ENCODE measurements around the gene CEP128. TPM values are rescaled to one million over a fixed set of nuclear protein-coding genes. Genes with fewer than 3 reads are reported as not detected.
"Not testable (repeated sequence)": the region's sequence is repeated elsewhere in the genome, so short reads cannot be mapped to it uniquely, and the experiment has no call there.

The CEP128 gene
- polyA plus RNA-seq, 3 donors from 2014 or later: 1.6 to 5.0 (median 2.0) TPM

- Mint-ChIP-seq H3K9me3 (no peaks in the 10 kb centered on the region), H3K27me3 (ENCODE audit: low read depth in 3 of 3) (peaks cover 2 to 5% (median 4%) of the 10 kb centered on the region in 3 donors), H3K4me3 (peak overlapping the region; percentile 65 to 78 (median 75)), H3K27ac (peak overlapping the region; percentile 27 to 87 (median 87)), H3K36me3 (peaks cover 0 to 3% (median 0%) of the 10 kb centered on the region in 3 donors), H3K4me1 (peaks cover 30 to 31% of the 10 kb centered on the region in 2 donors)
- peak; percentile 63 to 73 (median 71) for DNase-seq
Measured at GRCh38 chr14:80959496-80959895, 18.0 kb upstream of the CEP128 start.

DNA sequence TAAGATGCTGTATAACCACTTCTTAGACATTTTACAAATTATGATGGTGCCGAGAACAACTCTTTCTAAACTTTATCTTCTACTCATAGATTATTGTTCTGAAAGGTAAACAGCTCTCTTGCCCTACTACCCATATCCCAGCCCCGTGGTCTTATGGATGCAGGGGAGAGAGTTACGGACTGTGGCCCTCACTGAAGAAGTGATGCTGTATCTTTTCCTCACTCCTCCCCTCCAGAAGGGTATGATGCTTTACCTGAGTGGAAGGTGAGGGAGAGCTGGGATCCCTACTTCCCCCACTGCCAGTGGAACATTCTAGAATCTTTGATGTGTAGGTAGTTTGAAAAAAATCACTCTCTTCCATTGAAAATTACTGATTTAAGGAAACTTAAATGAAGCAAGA is 17.4 kb upstream of the CEP128 start:
- Mint-ChIP-seq H3K36me3 (peaks cover 0 to 3% (median 0%) of the 10 kb centered on the region in 3 donors), H3K27ac (peak overlapping the region; percentile 27 to 87 (median 87)), H3K27me3 (ENCODE audit: low read depth in 3 of 3) (peaks cover 2 to 5% (median 4%) of the 10 kb centered on the region in 3 donors), H3K9me3 (no peaks in the 10 kb centered on the region), H3K4me1 (peaks cover 30 to 32% of the 10 kb centered on the region in 2 donors), H3K4me3 (peak overlapping the region; percentile 65 to 78 (median 75))
- DNase-seq: no peak

- Mint-ChIP-seq H3K36me3 (peaks cover 0 to 3% (median 0%) of the 10 kb centered on the region in 3 donors), H3K27ac (peak overlapping the region in 3 of 6 donors; percentile 70 to 76 (median 70)), H3K27me3 (ENCODE audit: low read depth in 3 of 3) (peaks cover 2 to 5% (median 4%) of the 10 kb centered on the region in 3 donors), H3K4me3 (peak overlapping the region in 1 of 5 donors; percentile 42), H3K4me1 (peaks cover 30 to 32% of the 10 kb centered on the region in 2 donors), H3K9me3 (no peaks in the 10 kb centered on the region)
- DNase-seq: no peak
Measured at GRCh38 chr14:80958226-80958625, 16.7 kb upstream of the CEP128 start.

DNA sequence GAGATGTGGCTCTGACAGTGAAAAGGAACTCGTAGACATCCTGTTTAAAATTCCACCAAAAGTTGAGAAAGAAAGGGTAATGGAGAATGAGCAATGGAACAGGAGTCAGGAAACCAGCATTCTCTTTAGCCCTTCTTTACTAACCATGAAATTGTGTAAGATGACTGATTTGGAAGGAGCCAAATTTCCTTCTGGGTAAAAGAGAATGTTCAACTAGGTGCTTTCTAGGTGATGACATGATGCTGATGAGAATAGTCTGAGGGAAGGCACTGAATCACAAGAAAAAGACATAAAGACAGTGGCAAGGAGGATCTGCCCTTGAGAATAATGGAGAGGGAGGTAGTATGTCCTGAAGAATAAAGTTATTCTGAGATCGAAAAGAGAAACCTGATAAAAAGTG is 16.1 kb upstream of the CEP128 start:
- Mint-ChIP-seq H3K4me3 (no peak overlapping the region), H3K9me3 (no peaks in the 10 kb centered on the region), H3K4me1 (peaks cover 30 to 32% of the 10 kb centered on the region in 2 donors), H3K27ac (peak overlapping the region in 1 of 6 donors; percentile 22), H3K27me3 (ENCODE audit: low read depth in 3 of 3) (peaks cover 2 to 5% (median 4%) of the 10 kb centered on the region in 3 donors), H3K36me3 (peaks cover 0 to 3% (median 0%) of the 10 kb centered on the region in 3 donors)
- DNase-seq: no peak

DNA sequence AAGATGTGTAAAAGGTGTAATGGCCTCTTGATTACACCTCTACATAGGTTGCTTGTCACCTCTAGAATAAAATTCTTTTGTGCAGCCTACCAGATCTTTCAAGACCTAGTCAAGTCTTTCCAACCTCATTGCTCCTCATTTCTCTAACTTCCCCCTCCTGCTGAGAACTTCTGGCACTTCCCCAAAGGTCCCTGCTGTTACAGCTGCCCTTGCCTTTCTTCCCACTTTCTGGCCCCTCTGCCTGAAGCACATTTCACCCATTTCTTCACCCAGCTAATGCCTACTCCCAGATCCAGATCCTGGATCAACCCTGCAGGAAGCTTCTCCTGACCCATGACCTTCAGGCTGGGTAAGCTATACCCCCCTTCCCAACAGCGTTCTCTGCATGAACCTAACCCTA is 15.4 kb upstream of the CEP128 start:
- no peak for DNase-seq
- Mint-ChIP-seq H3K36me3 (peaks cover 0 to 3% (median 0%) of the 10 kb centered on the region in 3 donors), H3K9me3 (no peaks in the 10 kb centered on the region), H3K27me3 (ENCODE audit: low read depth in 3 of 3) (peaks cover 2 to 6% (median 4%) of the 10 kb centered on the region in 3 donors), H3K4me1 (peaks cover 30 to 32% of the 10 kb centered on the region in 2 donors), H3K27ac (no peak overlapping the region), H3K4me3 (no peak overlapping the region)

DNA sequence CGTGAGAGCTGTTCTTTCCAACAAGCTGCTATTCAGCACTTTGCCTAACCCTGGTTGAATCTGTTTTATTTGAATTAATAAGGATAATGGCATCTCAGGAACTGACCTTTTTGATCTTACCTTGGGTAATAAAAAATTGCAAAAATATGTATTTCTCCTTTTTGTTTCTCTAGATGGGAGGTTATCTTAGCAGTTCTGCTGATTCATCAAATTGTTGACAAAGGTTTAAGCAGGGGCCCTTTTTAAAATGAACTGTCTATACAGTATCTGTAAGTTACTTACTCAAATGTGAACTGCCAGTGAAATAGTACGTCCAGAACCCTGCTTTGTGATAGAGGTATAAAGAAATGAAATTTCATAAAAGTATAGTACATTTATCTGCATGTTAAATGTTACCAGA is 14.6 kb upstream of the CEP128 start:
- DNase-seq: no peak
- peaks cover 2 to 6% (median 4%) of the 10 kb centered on the region in 3 donors for H3K27me3 Mint-ChIP-seq (ENCODE audit: low read depth in 3 of 3)
- H3K36me3 Mint-ChIP-seq: peaks cover 0 to 3% (median 0%) of the 10 kb centered on the region in 3 donors
- peaks cover 30 to 32% of the 10 kb centered on the region in 2 donors for H3K4me1 Mint-ChIP-seq
- no peak overlapping the region for H3K27ac Mint-ChIP-seq
- H3K9me3 Mint-ChIP-seq: no peaks in the 10 kb centered on the region
- peak overlapping the region in 3 of 5 donors; percentile 2 to 48 (median 39) for H3K4me3 Mint-ChIP-seq

DNA sequence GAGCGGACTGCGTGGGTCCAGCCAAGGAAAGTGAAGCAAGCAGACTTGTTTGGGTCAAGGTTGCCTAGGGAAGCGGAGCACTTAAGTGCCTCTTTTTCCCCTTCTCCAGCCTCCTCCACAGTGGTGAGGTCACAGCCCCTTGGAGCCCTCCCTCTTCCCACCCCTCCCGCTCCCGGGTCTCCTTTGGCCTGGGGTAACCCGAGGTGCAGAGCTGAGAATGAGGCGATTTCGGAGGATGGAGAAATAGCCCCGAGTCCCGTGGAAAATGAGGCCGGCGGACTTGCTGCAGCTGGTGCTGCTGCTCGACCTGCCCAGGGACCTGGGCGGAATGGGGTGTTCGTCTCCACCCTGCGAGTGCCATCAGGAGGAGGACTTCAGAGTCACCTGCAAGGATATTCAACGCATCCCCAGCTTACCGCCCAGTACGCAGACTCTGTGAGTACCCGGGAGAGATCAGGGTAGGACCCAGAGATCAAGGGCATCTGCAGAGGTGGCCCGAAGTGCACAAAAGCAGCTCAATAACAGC is 13.9 kb upstream of the CEP128 start, which contains the start of gene TSHR:
TSHR (plus strand) TSS at position 206 of the 526 bp plus-strand sequence; CDS start at position 266, 60 bp downstream.
- Mint-ChIP-seq H3K36me3 (peaks cover 0 to 3% (median 0%) of the 10 kb centered on the region in 3 donors), H3K4me1 (peaks cover 30 to 32% of the 10 kb centered on the region in 2 donors), H3K9me3 (no peaks in the 10 kb centered on the region), H3K4me3 (peak within 1 kb of the TSS; percentile 65 to 85 (median 79)), H3K27ac (peak within 1 kb of the TSS in 1 of 6 donors; percentile 51), H3K27me3 (ENCODE audit: low read depth in 3 of 3) (peaks cover 2 to 10% (median 4%) of the 10 kb centered on the region in 3 donors)
- no peak for DNase-seq

DNA sequence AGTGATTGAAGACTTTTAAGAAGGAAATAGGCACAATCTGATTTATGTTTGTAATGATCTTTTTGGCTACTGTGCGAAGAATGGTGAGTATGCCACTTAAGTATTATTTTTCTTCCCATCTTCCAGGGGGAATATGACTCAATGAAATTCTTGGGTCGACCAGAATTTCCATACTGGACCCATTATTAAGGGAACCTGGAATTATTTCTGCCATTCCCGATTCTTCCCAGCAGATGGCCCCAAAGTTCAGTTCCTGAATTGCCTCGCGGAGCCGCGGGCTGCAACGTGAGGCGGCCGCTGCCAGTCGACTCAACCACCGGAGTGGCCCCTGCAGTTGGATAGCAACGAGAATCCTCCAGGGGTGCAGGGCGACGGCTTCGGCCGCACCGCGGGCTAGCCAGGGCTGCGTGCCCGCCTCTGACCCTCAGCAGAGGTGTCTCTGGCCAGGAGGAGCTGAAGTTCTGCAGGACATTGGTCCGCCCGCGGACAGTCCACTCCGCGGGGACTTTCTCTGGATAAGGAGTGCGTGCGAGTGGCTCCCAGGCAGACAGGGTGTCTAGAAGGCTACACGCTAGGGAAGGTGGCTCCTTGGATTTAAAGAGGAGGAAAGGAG is 13.3 kb upstream of the CEP128 start:
- Mint-ChIP-seq H3K36me3 (peaks cover 0 to 3% (median 0%) of the 10 kb centered on the region in 3 donors), H3K27ac (peak overlapping the region in 1 of 6 donors; percentile 51), H3K4me1 (peaks cover 24 to 25% of the 10 kb centered on the region in 2 donors), H3K4me3 (peak overlapping the region; percentile 65 to 85 (median 79)), H3K9me3 (no peaks in the 10 kb centered on the region), H3K27me3 (ENCODE audit: low read depth in 3 of 3) (peaks cover 2 to 10% (median 4%) of the 10 kb centered on the region in 3 donors)
- DNase-seq: peak; percentile 68 to 76 (median 72)

GRCh38 chr14:80953211-80953610 is 11.7 kb upstream of the CEP128 start:
- not testable (repeated sequence) for H3K4me1 Mint-ChIP-seq; H3K9me3 Mint-ChIP-seq; H3K36me3 Mint-ChIP-seq; H3K4me3 Mint-ChIP-seq; DNase-seq; H3K27ac Mint-ChIP-seq; H3K27me3 Mint-ChIP-seq (ENCODE audit: low read depth in 3 of 3)

- no peaks in the 10 kb centered on the region for H3K36me3 Mint-ChIP-seq
Measured at GRCh38 chr14:80951491-80951890, 10.0 kb upstream of the CEP128 start.

GRCh38 chr14:80948291-80948690 is 6.8 kb upstream of the CEP128 start:
- H3K4me1 Mint-ChIP-seq: no peaks in the 10 kb centered on the region
- DNase-seq: no peak
- no peak overlapping the region for H3K4me3 Mint-ChIP-seq
- no peaks in the 10 kb centered on the region for H3K9me3 Mint-ChIP-seq
- peaks cover 0 to 12% (median 0%) of the 10 kb centered on the region in 3 donors for H3K27me3 Mint-ChIP-seq (ENCODE audit: low read depth in 3 of 3)
- no peak overlapping the region for H3K27ac Mint-ChIP-seq
- no peaks in the 10 kb centered on the region for H3K36me3 Mint-ChIP-seq

More at GRCh38 chr14:80951491-80951890, 10.0 kb upstream of the CEP128 start:
- H3K4me1 Mint-ChIP-seq: peaks cover 5 to 7% of the 10 kb centered on the region in 2 donors
- H3K9me3 Mint-ChIP-seq: no peaks in the 10 kb centered on the region
- H3K27ac Mint-ChIP-seq: no peak overlapping the region
- peaks cover 0 to 13% (median 2%) of the 10 kb centered on the region in 3 donors for H3K27me3 Mint-ChIP-seq (ENCODE audit: low read depth in 3 of 3)
- H3K4me3 Mint-ChIP-seq: no peak overlapping the region
- no peak for DNase-seq

DNA sequence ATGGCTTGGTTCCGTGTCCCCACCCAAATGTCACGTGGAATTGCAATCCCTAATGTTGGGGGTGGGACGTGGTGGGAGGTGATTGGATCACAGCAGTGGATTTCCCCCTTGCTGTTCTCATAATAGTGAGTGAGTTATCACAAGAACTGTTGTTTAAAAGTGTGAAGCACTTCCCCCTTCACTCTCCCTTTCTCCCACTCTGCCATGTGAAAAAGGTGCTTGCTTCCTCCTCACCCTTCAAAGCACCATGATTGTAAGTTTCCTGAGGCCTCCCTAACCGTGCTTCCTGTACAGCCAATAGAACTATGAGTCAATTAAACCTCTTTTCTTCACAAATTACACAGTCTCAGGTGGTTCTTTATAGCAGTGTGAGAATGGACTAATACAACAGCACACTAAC is 5.3 kb upstream of the CEP128 start:
- H3K36me3 Mint-ChIP-seq: no peaks in the 10 kb centered on the region
- DNase-seq: no peak
- no peak overlapping the region for H3K4me3 Mint-ChIP-seq

DNA sequence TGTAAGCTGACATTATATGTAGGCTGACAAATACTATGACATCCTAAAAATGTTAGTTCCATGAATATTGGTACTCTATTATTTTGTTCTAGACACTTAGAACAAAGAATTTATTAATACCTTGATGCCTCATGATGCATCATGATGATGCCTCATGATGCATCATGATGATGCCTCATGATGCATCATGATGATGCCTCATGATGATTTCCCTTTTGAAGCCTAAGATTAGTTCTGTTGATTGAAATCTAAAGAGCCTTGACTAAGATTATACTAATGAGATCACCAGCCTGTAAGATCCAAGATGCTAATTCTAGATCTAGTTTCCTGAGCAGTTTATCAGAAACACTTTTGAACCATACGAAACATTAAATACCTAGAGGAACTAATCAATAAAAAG is 4.6 kb upstream of the CEP128 start:
- H3K4me3 Mint-ChIP-seq: no peak overlapping the region
- H3K27me3 Mint-ChIP-seq (ENCODE audit: low read depth in 3 of 3): peaks cover 0 to 10% (median 0%) of the 10 kb centered on the region in 3 donors
- DNase-seq: no peak
- peaks cover 14 to 19% of the 10 kb centered on the region in 2 donors for H3K4me1 Mint-ChIP-seq
- no peak overlapping the region for H3K27ac Mint-ChIP-seq
- H3K9me3 Mint-ChIP-seq: no peaks in the 10 kb centered on the region
- no peaks in the 10 kb centered on the region for H3K36me3 Mint-ChIP-seq

More for the DNA sequence above, 5.3 kb upstream of the CEP128 start:
- H3K27me3 Mint-ChIP-seq (ENCODE audit: low read depth in 3 of 3): peaks cover 0 to 10% (median 0%) of the 10 kb centered on the region in 3 donors
- no peak overlapping the region for H3K27ac Mint-ChIP-seq
- no peaks in the 10 kb centered on the region for H3K9me3 Mint-ChIP-seq
- peaks cover 9 to 13% of the 10 kb centered on the region in 2 donors for H3K4me1 Mint-ChIP-seq

Measured in immature natural killer cell (primary cell).